Liver (tissue), 9 donors: ENCODE measurements around the gene LDHA. TPM values are rescaled to one million over a fixed set of nuclear protein-coding genes. Genes with fewer than 3 reads are reported as not detected.

Experiments used
- DNase-seq: peaks from one replicate; pipeline ENCODE4 v3.0.0-alpha.2; 2017; ENCODE audit warnings: low spot score
- H3K27ac ChIP-seq, 2 donors: one replicate each; pipeline ENCODE4 v1.7.0; 2013; ENCODE audit warnings: inconsistent platforms in 2 of 2, low read length in 2 of 2, control low read depth in 1 of 2, low read depth in 1 of 2, mild to moderate bottlenecking in 1 of 2
- H3K27me3 ChIP-seq, 4 donors: one replicate each; pipeline versions ENCODE4 v1.6.1 to v1.7.0; 2013; ENCODE audit warnings: low read length in 3 of 4, inconsistent platforms in 1 of 4, mild to moderate bottlenecking in 1 of 4, moderate library complexity in 1 of 4; ENCODE audit not compliant: control insufficient read depth in 4 of 4, insufficient read depth in 4 of 4
- H3K36me3 ChIP-seq, 4 donors: one replicate each; pipeline versions ENCODE4 v1.6.1 to v1.7.0; 2013; ENCODE audit warnings: low read length in 3 of 4, mild to moderate bottlenecking in 3 of 4, low read depth in 1 of 4, moderate library complexity in 1 of 4; ENCODE audit not compliant: control insufficient read depth in 4 of 4, insufficient read depth in 3 of 4
- H3K4me1 ChIP-seq, 4 donors: one replicate each; pipeline versions ENCODE4 v1.6.1 to v1.7.0; 2013; ENCODE audit warnings: low read length in 3 of 4, mild to moderate bottlenecking in 3 of 4, moderate library complexity in 1 of 4; ENCODE audit not compliant: control insufficient read depth in 4 of 4, insufficient read depth in 4 of 4
- H3K4me3 ChIP-seq, 3 donors: one replicate each; pipeline versions ENCODE4 v1.6.1 to v1.7.0; 2013; ENCODE audit warnings: low read length in 3 of 3, control low read depth in 1 of 3, low read depth in 1 of 3, mild to moderate bottlenecking in 1 of 3
- H3K9ac ChIP-seq, 2 donors: one replicate each; pipeline ENCODE4 v1.7.0; 2013; ENCODE audit warnings: low read length in 2 of 2, mild to moderate bottlenecking in 2 of 2, moderate library complexity in 2 of 2, control low read depth in 1 of 2, low read depth in 1 of 2
- H3K9me3 ChIP-seq, 4 donors: one replicate each; pipeline versions ENCODE4 v1.6.1 to v1.7.0; 2013; ENCODE audit warnings: low read length in 3 of 4; ENCODE audit not compliant: control insufficient read depth in 4 of 4
- ATF3 ChIP-seq: IDR thresholded peaks from 2 replicates; pipeline ENCODE4 v1.6.1; 2016; ENCODE audit warnings: antibody characterized with exemption
- CTCF ChIP-seq: fragments of 150-350 bp; IDR thresholded peaks from 2 replicates; pipeline ENCODE4 v1.5.1; 2017; ENCODE audit warnings: improper control_type of control experiment, low read depth, low read length; ENCODE audit not compliant: missing input control
- EGR1 ChIP-seq, 2 donors: IDR thresholded peaks; 2 replicates each; pipeline ENCODE4 v1.6.1; 2016 to 2018; ENCODE audit warnings: antibody characterized with exemption in 2 of 2, low read depth in 2 of 2
- GABPA ChIP-seq, 2 donors: IDR thresholded peaks in 1 of 2; conservative IDR thresholded peaks in 1 of 2; 2 replicates each; pipeline ENCODE4 v1.6.1; 2016; ENCODE audit warnings: antibody characterized with exemption in 2 of 2, mild to moderate bottlenecking in 1 of 2, moderate library complexity in 1 of 2
- HNF4A ChIP-seq, 2 donors: conservative IDR thresholded peaks; 2 replicates each; pipeline ENCODE4 v1.6.1; 2016; ENCODE audit warnings: antibody characterized with exemption in 2 of 2, mild to moderate bottlenecking in 2 of 2
- HNF4G ChIP-seq: IDR thresholded peaks from 2 replicates; pipeline ENCODE4 v1.6.1; 2016; ENCODE audit warnings: antibody characterized with exemption
- MAX ChIP-seq: IDR thresholded peaks from 2 replicates; pipeline ENCODE4 v1.6.1; 2016; ENCODE audit warnings: antibody characterized with exemption
- NR2F2 ChIP-seq: IDR thresholded peaks from 2 replicates; pipeline ENCODE4 v1.6.1; 2016; ENCODE audit warnings: antibody characterized with exemption
- RAD21 ChIP-seq, 2 donors: IDR thresholded peaks; 2 replicates each; pipeline ENCODE4 v1.6.1; 2016; ENCODE audit warnings: antibody characterized with exemption in 2 of 2, mild to moderate bottlenecking in 2 of 2
- REST ChIP-seq: IDR thresholded peaks from 2 replicates; pipeline ENCODE4 v1.6.1; 2016; ENCODE audit warnings: antibody characterized with exemption, mild to moderate bottlenecking
- RXRA ChIP-seq, 2 donors: IDR thresholded peaks; 2 replicates each; pipeline ENCODE4 v1.6.1; 2017 to 2018; ENCODE audit warnings: antibody characterized with exemption in 2 of 2, mild to moderate bottlenecking in 1 of 2
- SP1 ChIP-seq: IDR thresholded peaks from 2 replicates; pipeline ENCODE4 v1.6.1; 2018; ENCODE audit warnings: antibody characterized with exemption, mild to moderate bottlenecking
- TAF1 ChIP-seq: conservative IDR thresholded peaks from 2 replicates; pipeline ENCODE4 v1.6.1; 2016; ENCODE audit warnings: antibody characterized with exemption, mild to moderate bottlenecking
- YY1 ChIP-seq: IDR thresholded peaks from 2 replicates; pipeline ENCODE4 v1.6.1; 2016; ENCODE audit warnings: antibody characterized with exemption, mild to moderate bottlenecking
- ZBTB33 ChIP-seq: IDR thresholded peaks from 2 replicates; pipeline ENCODE4 v1.6.1; 2016; ENCODE audit warnings: antibody characterized with exemption
- WGBS: extraction: QIAGEN DNeasy Blood & Tissue Kit; methylation state at CpG from one replicate; pipeline ENCODE4 v1.1.7; 2013; 5-methylcytosine and 5-hydroxymethylcytosine counted together
- polyA plus RNA-seq, 2 donors: library from polyadenylated mRNA; stranded (reverse) in 1 of 2; unstranded in 1 of 2; fragments of 200-250 nt in 1 of 2; fragments of >200 nt in 1 of 2; fragmentation: Nextera tagmentation in 1 of 2; extraction: Ambion mirVana in 1 of 2; gene quantifications; one replicate each; pipeline versions ENCODE4 v1.2.1 to v1.2.3, GENCODE V29; 2013 to 2015
- total RNA-seq, 2 donors: library from RNA; depleted of rRNA; stranded (reverse); fragments of >200 nt; gene quantifications; one replicate each; pipeline ENCODE4 v1.2.3, GENCODE V29; 2014
- donor health status: healthy.
- donor health status: healthy.
- donor health status: healthy.
- donor health status: healthy.
- donor health status: healthy.

LDHA gene
- total and polyA plus RNA-seq, 4 donors: 215 to 911 (median 645) TPM

GRCh38 chr11:18364495-18365073 lies 29.8 kb upstream of the LDHA start (continued):
- TF ChIP-seq RAD21 (IDR thresholded peaks at IDR 0.05) (no peak), HNF4G (no peak)

GRCh38 chr11:18365741-18366140 lies 28.6 kb upstream of the LDHA start:
- Histone ChIP-seq H3K27me3 (no peaks in the 10 kb centered on the region), H3K27ac (no peak overlapping the region), H3K36me3 (peaks cover 12 to 51% (median 46%) of the 10 kb centered on the region in 4 donors), H3K9ac (no peak overlapping the region), H3K9me3 (no peaks in the 10 kb centered on the region), H3K4me3 (no peak overlapping the region), H3K4me1 (no peaks in the 10 kb centered on the region)
- no peak for DNase-seq
- WGBS: 93% methylated on average over 4 of the region's 4 CpGs
- TF ChIP-seq MAX (no peak), HNF4A (conservative IDR thresholded peaks at IDR 0.05) (no peak), HNF4G (no peak), ATF3 (no peak), CTCF (no peak), EGR1 (IDR thresholded peaks at IDR 0.05; ENCODE audit: low read depth in 2 of 2) (no peak), REST (no peak), YY1 (no peak), ZBTB33 (no peak), RAD21 (IDR thresholded peaks at IDR 0.05) (no peak), GABPA (IDR thresholded peaks at IDR 0.05 in 1 of 2, conservative IDR thresholded peaks at IDR 0.05 in 1 of 2) (no peak)

- Histone ChIP-seq H3K4me3 (no peak overlapping the region), H3K9ac (no peak overlapping the region), H3K27me3 (no peaks in the 10 kb centered on the region), H3K4me1 (no peaks in the 10 kb centered on the region), H3K9me3 (no peaks in the 10 kb centered on the region), H3K36me3 (peaks cover 8 to 47% (median 43%) of the 10 kb centered on the region in 4 donors), H3K27ac (no peak overlapping the region)
- DNase-seq: no peak
- 81% methylated on average over 4 of the region's 4 CpGs for WGBS
- TF ChIP-seq NR2F2 (no peak), EGR1 (IDR thresholded peaks at IDR 0.05; ENCODE audit: low read depth in 2 of 2) (no peak), SP1 (no peak), CTCF (no peak), TAF1 (no peak), HNF4A (conservative IDR thresholded peaks at IDR 0.05) (no peak), MAX (no peak), YY1 (no peak), RXRA (IDR thresholded peaks at IDR 0.05) (no peak), HNF4G (no peak)
Observed at GRCh38 chr11:18366286-18366685, 28.1 kb upstream of the LDHA start.
